ENCODE data around the gene SPOCK1.

Gene SPOCK1

GRCh38 chr5:137231540-137231939 lies 267.6 kb downstream of the SPOCK1 start:
- Histone ChIP-seq H3K4me3 (ENCODE audit: low read depth in 1 of 2, low read length in 1 of 2) (no peak overlapping the region), H3K27me3 (no peaks in the 10 kb centered on the region), H3K4me1 (ENCODE audit: control insufficient read depth in 1 of 2, insufficient read depth in 1 of 2, low read depth in 1 of 2, low read length in 1 of 2) (no peaks in the 10 kb centered on the region), H3K27ac (no peak overlapping the region), H3K9me3 (no peaks in the 10 kb centered on the region), H3K36me3 (no peaks in the 10 kb centered on the region)
- no peak for TF ChIP-seq CTCF (IDR thresholded peaks at IDR 0.05)

- Histone ChIP-seq H3K9me3 (no peaks in the 10 kb centered on the region), H3K4me3 (ENCODE audit: low read depth in 1 of 2, low read length in 1 of 2) (no peak overlapping the region), H3K27ac (no peak overlapping the region), H3K27me3 (no peaks in the 10 kb centered on the region), H3K36me3 (no peaks in the 10 kb centered on the region), H3K4me1 (ENCODE audit: control insufficient read depth in 1 of 2, insufficient read depth in 1 of 2, low read depth in 1 of 2, low read length in 1 of 2) (no peaks in the 10 kb centered on the region)
- no peak for TF ChIP-seq CTCF (IDR thresholded peaks at IDR 0.05)
Observed at GRCh38 chr5:137228816-137229215, 270.3 kb downstream of the SPOCK1 start.

- Histone ChIP-seq H3K4me1 (ENCODE audit: control insufficient read depth in 1 of 2, insufficient read depth in 1 of 2, low read depth in 1 of 2, low read length in 1 of 2) (no peaks in the 10 kb centered on the region), H3K27ac (no peak overlapping the region), H3K9me3 (no peaks in the 10 kb centered on the region), H3K27me3 (no peaks in the 10 kb centered on the region), H3K4me3 (ENCODE audit: low read depth in 1 of 2, low read length in 1 of 2) (no peak overlapping the region), H3K36me3 (no peaks in the 10 kb centered on the region)
- TF ChIP-seq CTCF (IDR thresholded peaks at IDR 0.05) = no peak
Observed at GRCh38 chr5:137226081-137226480, 273.0 kb downstream of the SPOCK1 start.

- Histone ChIP-seq H3K9me3 (no peaks in the 10 kb centered on the region), H3K4me1 (ENCODE audit: control insufficient read depth in 1 of 2, insufficient read depth in 1 of 2, low read depth in 1 of 2, low read length in 1 of 2) (no peaks in the 10 kb centered on the region), H3K27ac (no peak overlapping the region), H3K4me3 (ENCODE audit: low read depth in 1 of 2, low read length in 1 of 2) (no peak overlapping the region), H3K27me3 (no peaks in the 10 kb centered on the region), H3K36me3 (no peaks in the 10 kb centered on the region)
- TF ChIP-seq CTCF (IDR thresholded peaks at IDR 0.05) = no peak
Observed at GRCh38 chr5:137223324-137224295, 275.5 kb downstream of the SPOCK1 start.

- H3K27me3 ChIP-seq = no peaks in the 10 kb centered on the region
- no peaks in the 10 kb centered on the region for H3K36me3 ChIP-seq
- no peaks in the 10 kb centered on the region for H3K9me3 ChIP-seq
- TF ChIP-seq CTCF (IDR thresholded peaks at IDR 0.05) = no peak
- no peaks in the 10 kb centered on the region for H3K4me1 ChIP-seq (ENCODE audit: control insufficient read depth in 1 of 2, insufficient read depth in 1 of 2, low read depth in 1 of 2, low read length in 1 of 2)
- H3K4me3 ChIP-seq (ENCODE audit: low read depth in 1 of 2, low read length in 1 of 2) = no peak overlapping the region
- no peak overlapping the region for H3K27ac ChIP-seq
Observed at GRCh38 chr5:137221943-137222342, 277.2 kb downstream of the SPOCK1 start.
